Measurements from ENCODE around the gene C19orf47.

C19orf47 gene

GRCh38 chr19:40326201-40326600 is 22.0 kb downstream of the C19orf47 start:
- 0 out of 2 replicates have a peak, but pooled peaks cover 4% of the 10 kb centered on the region for H4K20me1 ChIP-seq (ENCODE audit: insufficient read depth, low read length)

GRCh38 chr19:40323705-40324104 is 24.5 kb downstream of the C19orf47 start:
- H3K9me3 ChIP-seq (ENCODE audit: insufficient read depth, low read length): no peaks in the 10 kb centered on the region
- H3K9ac ChIP-seq (ENCODE audit: low read length): no peak overlapping the region
- TF ChIP-seq EZH2phosphoT487 (IDR thresholded peaks at IDR 0.05; ENCODE audit: low read depth) (no peak), CTCF (IDR thresholded peaks at IDR 0.05; ENCODE audit: low read depth, low read length) (no peak)
- no peaks in the 10 kb centered on the region for H3K4me1 ChIP-seq (ENCODE audit: low read length)
- H4K20me1 ChIP-seq (ENCODE audit: insufficient read depth, low read length): no peaks in the 10 kb centered on the region
- no peak overlapping the region for H3K27ac ChIP-seq (ENCODE audit: low read length)
- no peaks in the 10 kb centered on the region for H3K79me2 ChIP-seq (ENCODE audit: low read length)
- no peak overlapping the region for H2AFZ ChIP-seq (ENCODE audit: low read depth, low read length)
- peaks cover 50% of the 10 kb centered on the region for H3K36me3 ChIP-seq (replicated peaks; ENCODE audit: low read depth, low read length)
- no peak overlapping the region for H3K4me2 ChIP-seq (ENCODE audit: low read length)
- no peaks in the 10 kb centered on the region for H3K27me3 ChIP-seq (ENCODE audit: low read depth, low read length)
- H3K4me3 ChIP-seq (ENCODE audit: low read length): no peak overlapping the region

More at GRCh38 chr19:40326201-40326600, 22.0 kb downstream of the C19orf47 start:
- Histone ChIP-seq H3K4me1 (ENCODE audit: low read length) (no peaks in the 10 kb centered on the region), H3K9me3 (ENCODE audit: insufficient read depth, low read length) (no peaks in the 10 kb centered on the region), H2AFZ (ENCODE audit: low read depth, low read length) (no peak overlapping the region), H3K9ac (ENCODE audit: low read length) (no peak overlapping the region), H3K27ac (ENCODE audit: low read length) (no peak overlapping the region), H3K4me2 (ENCODE audit: low read length) (no peak overlapping the region), H3K27me3 (ENCODE audit: low read depth, low read length) (no peaks in the 10 kb centered on the region), H3K79me2 (ENCODE audit: low read length) (no peaks in the 10 kb centered on the region), H3K4me3 (ENCODE audit: low read length) (no peak overlapping the region), H3K36me3 (replicated peaks; ENCODE audit: low read depth, low read length) (peaks cover 53% of the 10 kb centered on the region)
- TF ChIP-seq CTCF (IDR thresholded peaks at IDR 0.05; ENCODE audit: low read depth, low read length): no peak
- TF ChIP-seq EZH2phosphoT487 (IDR thresholded peaks at IDR 0.05; ENCODE audit: low read depth): no peak

GRCh38 chr19:40322951-40323615 is 25.1 kb downstream of the C19orf47 start:
- H3K9ac ChIP-seq (ENCODE audit: low read length): no peak overlapping the region
- no peaks in the 10 kb centered on the region for H3K79me2 ChIP-seq (ENCODE audit: low read length)
- no peaks in the 10 kb centered on the region for H4K20me1 ChIP-seq (ENCODE audit: insufficient read depth, low read length)
- H3K4me1 ChIP-seq (ENCODE audit: low read length): no peaks in the 10 kb centered on the region
- peaks cover 51% of the 10 kb centered on the region for H3K36me3 ChIP-seq (replicated peaks; ENCODE audit: low read depth, low read length)
- no peak overlapping the region for H3K4me3 ChIP-seq (ENCODE audit: low read length)
- no peaks in the 10 kb centered on the region for H3K9me3 ChIP-seq (ENCODE audit: insufficient read depth, low read length)
- no peak for TF ChIP-seq CTCF (IDR thresholded peaks at IDR 0.05; ENCODE audit: low read depth, low read length)
- no peak for TF ChIP-seq EZH2phosphoT487 (IDR thresholded peaks at IDR 0.05; ENCODE audit: low read depth)
- H3K4me2 ChIP-seq (ENCODE audit: low read length): no peak overlapping the region
- H3K27ac ChIP-seq (ENCODE audit: low read length): no peak overlapping the region
- no peak overlapping the region for H2AFZ ChIP-seq (ENCODE audit: low read depth, low read length)
- H3K27me3 ChIP-seq (ENCODE audit: low read depth, low read length): no peaks in the 10 kb centered on the region

GRCh38 chr19:40322271-40322610 is 26.0 kb downstream of the C19orf47 start:
- peaks cover 43% of the 10 kb centered on the region for H3K36me3 ChIP-seq (replicated peaks; ENCODE audit: low read depth, low read length)

More at GRCh38 chr19:40322271-40322610, 26.0 kb downstream of the C19orf47 start:
- no peaks in the 10 kb centered on the region for H4K20me1 ChIP-seq (ENCODE audit: insufficient read depth, low read length)
- H3K9me3 ChIP-seq (ENCODE audit: insufficient read depth, low read length): no peaks in the 10 kb centered on the region
- no peaks in the 10 kb centered on the region for H3K27me3 ChIP-seq (ENCODE audit: low read depth, low read length)
- no peak overlapping the region for H3K27ac ChIP-seq (ENCODE audit: low read length)
- no peak overlapping the region for H3K4me3 ChIP-seq (ENCODE audit: low read length)
- no peak overlapping the region for H2AFZ ChIP-seq (ENCODE audit: low read depth, low read length)
- H3K79me2 ChIP-seq (ENCODE audit: low read length): no peaks in the 10 kb centered on the region
- no peaks in the 10 kb centered on the region for H3K4me1 ChIP-seq (ENCODE audit: low read length)
- H3K4me2 ChIP-seq (ENCODE audit: low read length): no peak overlapping the region
- TF ChIP-seq EZH2phosphoT487 (IDR thresholded peaks at IDR 0.05; ENCODE audit: low read depth) (no peak), CTCF (IDR thresholded peaks at IDR 0.05; ENCODE audit: low read depth, low read length) (no peak)
- H3K9ac ChIP-seq (ENCODE audit: low read length): no peak overlapping the region
